Right kidney (tissue), 1 donor: ENCODE measurements around the gene ARHGEF16.

ENCODE experiments used
- DNase-seq: peaks from one replicate; pipeline ENCODE4 v3.0.0-alpha.2; 2016

ARHGEF16 gene

DNA sequence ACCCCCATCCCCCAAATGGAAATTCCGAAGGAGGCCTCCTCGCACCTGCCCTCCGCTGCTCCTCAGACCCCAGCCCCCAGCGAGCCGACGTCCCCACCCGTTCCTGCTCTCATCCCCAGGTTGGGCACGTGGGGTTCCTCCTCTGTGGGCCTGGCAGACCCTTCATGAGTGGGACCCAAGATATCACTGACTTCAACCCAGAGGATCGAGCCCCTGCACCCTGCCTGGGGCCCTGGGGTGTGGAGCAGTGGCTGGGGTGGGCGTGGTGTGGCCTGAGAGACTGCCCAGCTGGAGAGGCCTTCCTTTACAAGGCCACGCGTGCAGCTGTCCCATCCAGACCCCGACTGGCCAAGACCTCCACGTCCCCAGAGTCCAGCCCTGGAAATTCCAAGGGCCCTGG lies 17.6 kb upstream of the ARHGEF16 start:
- no peak for DNase-seq

DNA sequence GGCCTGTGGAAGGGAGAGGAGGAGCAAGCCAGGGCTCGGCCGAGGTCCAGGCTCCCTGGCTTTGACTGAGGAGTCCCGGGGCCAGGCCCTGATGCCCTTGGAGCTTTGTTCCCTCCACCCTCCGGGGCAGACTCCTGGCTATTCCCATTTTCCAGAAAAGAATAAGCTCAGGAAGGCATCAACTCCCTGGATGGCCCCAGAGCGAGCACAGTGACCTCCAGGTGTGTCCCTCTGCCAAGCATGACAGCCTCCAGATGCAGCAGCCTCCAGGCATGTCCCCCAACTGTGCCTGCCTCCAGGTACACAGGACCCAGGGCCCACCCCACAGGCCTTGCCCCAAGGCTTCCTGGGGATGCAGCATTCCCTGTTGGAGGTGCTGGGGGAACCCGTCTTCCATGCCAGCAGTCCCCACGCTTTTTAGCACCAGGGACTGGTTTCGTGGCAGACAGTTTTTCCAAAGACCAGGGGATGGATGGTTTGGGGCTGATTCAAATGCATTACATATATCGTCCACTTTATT lies 15.7 kb upstream of the ARHGEF16 start:
- no peak for DNase-seq

DNA sequence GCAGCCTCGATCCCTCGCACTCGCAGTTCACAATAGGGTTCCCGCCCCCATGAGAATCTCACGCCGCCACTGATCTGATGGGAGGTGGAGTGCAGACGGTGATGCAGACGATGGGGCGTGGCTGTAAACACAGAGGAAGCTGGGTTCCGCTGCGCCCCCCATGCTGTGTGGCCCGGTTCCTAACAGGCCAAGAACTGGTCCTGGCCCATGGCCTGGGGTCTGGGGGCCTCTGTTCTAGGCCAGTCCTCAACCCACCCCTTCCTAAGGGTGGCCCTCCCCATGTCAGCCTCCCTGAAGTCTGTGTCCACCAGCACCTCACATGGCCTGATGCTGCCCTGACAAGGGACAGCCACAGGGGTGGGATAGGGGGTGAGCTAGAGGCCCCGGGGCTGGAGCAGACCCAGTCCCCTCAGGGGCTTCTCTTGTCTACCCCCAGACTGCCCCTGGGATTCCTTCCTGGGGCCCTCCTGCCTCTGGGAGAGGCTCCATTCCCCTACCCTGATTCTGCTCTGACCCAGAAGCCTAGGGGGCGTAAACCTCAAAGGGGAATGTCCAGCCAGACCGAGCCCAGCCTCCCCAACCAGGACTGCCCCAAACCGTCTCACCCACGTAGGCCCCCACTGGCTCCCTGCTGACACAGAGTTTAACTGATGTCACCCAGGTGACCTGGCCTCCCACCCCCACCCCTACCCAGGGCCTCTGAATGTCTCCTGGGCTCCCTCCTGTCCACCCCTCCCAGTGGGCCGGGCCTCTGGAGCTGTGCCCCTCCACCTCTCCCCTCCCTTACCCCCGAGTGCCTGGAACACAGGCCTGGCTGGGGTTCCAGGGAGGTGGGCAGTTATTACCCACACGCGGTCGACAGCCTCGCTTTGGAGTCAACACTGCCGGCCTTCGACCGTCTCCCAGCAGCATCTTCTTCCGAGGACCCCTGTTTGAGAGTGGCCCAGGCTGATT lies 14.8 kb upstream of the ARHGEF16 start:
- DNase-seq, result no peak

DNA sequence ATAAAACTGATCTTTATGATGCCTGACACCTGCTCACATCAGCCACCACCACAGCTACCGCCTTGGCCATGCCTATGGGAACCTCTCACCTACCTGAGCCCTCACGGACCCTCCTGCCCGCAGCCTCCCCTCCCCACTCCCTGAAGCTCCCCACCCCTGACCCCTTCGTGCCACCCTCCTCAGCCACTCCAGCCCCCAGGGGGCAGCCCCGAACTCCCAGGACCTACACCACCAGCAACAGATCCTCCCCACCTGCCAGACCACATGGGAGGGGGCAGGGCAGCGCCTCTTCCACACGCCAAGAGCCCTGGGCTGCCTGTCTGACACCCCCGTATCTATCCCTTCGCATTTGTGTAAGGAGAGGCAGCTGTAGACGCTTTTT lies 14.2 kb upstream of the ARHGEF16 start:
- no peak for DNase-seq

DNA sequence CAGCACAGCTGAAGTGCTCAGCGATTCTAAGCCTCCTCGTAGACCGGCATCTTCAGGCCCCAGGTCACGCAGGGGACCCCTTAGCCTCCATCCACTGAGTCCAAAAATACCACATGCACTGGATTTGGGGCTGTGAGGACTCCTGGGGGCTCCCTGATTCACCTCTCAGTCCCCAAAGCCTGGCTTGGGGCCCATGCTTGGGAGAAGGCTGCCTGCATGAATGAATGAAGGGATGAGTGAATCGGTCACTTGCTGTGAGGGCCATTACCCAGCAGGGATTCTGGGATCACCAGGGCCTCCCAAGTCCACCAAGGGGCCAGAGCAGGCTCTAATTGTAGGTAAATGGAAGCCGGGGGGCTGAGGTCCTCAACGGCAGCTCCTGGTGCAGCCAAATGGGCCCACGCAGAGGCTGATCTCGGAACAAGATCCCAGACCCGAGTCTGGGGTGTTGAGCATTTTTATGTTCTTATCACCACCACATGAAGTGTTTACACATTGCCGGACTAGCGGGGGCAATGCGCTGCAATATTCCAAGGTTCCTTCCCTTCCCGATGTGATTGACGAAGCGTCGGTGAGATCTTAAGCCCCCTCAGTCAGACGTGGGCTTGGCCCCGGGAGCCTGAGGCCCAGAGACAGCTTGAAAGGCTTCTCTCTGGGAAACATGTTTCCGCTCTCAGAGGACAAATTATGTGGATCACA lies 13.6 kb upstream of the ARHGEF16 start:
- no peak for DNase-seq

DNA sequence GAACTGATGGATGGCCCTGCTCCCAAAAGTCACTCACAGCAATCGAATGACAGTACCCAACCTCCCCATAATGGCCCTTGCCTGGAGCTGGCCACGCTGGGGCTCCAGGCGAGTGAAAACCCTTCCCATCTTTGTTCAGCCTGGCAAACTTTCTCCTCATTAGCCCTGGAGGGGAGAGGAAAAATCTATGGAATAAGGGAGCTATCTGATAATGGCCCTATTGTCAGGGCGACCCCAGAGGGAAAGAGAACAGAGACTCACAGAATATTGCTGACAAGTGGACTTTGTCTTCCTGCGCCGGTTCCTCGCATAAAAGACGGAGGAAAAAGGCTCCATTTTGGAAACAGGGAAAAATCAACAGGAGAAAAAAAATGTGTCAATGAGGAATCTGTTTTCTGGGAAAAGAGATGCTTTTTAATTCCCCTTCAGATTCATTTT lies 13.0 kb upstream of the ARHGEF16 start:
- no peak for DNase-seq

DNA sequence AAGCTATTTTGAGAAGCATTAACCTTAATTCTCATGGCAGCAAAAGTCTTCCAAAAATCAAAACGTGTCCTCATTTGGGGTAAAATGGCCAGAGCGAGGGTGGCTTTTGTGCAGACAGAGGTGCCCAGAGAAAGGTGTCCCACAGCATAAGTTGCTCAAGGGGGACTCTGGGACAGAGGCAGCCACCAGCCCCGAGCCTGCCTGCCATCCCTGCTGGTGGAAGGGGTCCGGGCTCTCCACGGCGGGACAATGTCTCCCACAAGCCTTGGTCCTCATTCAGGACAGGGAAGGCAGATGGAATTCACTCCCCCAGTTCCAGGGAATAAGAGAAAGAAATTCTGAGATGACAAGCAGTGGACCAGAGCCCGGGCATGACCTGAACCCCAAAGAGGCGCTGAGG lies 12.6 kb upstream of the ARHGEF16 start:
- DNase-seq, result no peak

DNA sequence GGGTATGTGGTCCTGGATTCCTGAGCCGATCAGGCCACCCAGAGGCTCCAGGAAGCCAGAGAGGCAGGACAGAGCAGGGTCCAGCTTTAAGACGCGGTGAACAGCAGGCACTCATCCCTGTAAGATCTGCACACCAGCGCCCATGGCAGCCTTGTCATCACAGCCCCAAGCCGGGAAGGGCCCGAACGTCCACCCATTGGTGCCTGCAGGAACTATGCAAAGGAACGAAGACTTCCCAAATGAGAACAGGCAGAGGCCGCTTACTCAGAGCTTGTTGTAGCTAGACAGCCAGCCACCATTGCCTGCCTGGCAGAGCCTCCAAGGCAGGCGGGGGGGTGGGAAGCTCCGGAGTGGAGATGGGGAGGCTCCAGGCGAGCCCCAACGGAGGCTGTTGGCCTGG lies 12.1 kb upstream of the ARHGEF16 start:
- no peak for DNase-seq

DNA sequence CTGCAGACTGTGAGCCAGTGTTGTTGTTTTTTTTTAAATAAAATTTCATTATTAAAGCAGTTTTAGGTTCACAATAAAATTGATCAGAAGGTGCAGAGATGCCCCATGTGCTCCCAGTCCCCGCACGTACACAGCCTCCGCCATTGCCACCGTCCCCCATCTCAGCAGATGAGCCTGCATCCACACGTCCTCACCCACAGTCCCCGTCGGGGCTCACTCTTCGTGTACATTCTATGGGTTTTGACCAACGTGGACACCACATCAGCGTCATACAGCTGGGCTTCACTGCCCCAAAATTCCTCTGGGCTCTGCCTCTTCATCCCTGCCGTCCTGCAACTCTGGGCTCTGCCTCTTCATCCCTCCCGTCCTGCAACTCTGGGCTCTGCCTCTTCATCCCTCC lies 11.6 kb upstream of the ARHGEF16 start:
- no peak for DNase-seq

DNA sequence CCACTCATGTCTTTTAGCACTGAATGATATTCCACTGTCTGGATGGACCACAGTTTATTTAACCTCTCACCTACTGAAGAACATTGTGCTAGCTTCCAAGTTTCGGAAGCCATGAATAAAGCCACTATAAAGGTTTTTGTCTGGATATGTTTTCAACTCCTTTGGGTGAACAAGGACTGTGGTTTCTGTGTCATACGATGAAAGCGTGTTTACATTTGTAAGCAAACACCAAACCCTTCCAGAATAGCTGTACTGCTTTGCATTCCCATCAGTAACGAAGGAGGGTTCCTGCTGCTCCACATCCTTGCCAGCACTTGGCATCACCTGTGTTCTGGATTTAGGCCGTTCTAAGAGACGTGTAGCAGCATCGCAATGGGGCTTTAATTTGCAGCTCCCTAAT lies 10.7 kb upstream of the ARHGEF16 start:
- DNase-seq, result no peak

DNA sequence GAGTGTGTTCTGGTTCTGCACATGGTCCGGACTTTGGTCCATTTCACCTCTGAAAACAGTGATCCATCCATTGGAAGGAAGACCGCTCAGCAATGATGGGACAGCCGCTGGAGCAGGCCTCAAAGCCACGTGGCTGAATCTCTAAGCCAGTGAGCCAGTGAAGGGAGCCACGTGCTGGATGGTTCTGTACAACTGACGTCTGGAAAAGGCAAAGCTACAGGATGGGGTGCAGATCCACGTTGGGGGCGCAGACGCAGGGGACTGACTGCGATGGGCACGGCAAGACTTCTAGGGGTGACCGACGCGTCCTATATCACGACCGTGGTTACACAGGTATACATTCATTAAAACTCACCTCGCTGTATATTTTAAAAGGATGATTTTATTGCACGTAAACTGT lies 10.2 kb upstream of the ARHGEF16 start:
- DNase-seq, result no peak

DNA sequence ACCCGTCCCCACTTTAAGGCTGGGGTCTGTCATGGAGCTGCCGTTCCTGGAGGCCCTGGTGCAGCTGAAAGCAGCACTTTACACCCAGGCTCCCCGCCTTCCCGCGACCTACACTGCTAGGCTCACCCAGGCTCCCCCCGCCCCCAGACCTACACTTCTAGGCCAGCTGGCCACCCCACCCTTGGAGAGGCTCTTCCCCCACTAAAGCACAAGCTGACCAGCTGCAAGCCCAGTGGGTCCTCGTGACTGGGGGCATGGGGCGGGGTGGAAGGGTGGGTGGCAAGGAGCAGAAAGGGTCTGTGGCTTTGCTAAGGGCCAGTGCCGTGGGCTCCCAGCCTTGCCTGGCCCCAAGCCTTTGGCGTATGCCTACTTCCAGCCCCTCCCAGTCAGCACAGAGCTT lies 9.7 kb upstream of the ARHGEF16 start:
- no peak for DNase-seq

DNA sequence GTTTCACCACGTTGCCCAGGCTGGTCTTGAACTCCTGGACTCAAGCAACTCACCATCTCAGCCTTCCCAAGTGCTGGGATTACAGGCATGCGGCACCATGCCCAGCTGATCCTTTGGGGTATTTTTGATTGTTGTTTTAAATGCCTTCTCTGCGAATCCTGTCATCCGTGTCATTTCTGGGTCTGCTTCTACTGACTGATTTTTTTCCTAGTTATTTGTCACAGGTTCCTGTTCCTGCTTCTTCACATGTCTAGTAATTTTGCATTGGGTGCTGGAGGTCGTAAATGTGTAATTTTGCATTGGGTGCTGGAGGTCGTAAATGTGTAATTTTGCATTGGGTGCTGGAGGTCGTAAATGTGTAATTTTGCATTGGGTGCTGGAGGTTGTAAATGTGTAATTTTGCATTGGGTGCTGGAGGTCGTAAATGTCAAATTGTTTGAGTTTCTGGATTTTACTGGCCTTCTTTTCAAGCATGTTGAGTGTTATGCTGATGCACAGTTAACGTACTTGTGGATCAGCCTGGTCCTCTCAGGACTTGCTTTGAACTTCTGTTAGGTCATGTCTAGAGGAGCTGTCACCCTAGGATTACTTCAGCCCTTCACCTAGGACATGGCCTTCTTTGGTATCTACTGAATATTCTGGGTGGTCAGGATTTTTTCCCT lies 4.1 kb upstream of the ARHGEF16 start:
- DNase-seq, result no peak

DNA sequence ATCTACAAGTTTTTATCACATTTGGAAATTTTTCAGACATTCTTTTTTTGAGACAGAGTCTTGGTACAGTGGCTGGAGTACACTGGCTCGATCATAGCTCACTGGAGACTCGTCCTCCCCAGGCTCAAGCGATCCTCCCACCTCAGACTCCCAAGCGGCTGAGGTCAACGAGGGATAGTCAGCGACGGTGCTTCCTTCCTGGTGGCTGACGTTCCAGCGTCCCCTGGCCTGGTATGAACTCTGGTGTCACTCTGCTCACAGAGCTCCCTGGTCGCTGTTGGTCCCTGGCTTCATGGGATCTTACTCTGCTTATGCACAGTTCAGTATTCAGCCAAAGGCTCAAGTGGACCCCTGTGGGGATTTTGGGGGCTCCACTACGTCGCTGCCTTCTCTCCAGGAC lies 3.5 kb upstream of the ARHGEF16 start:
- no peak for DNase-seq

DNA sequence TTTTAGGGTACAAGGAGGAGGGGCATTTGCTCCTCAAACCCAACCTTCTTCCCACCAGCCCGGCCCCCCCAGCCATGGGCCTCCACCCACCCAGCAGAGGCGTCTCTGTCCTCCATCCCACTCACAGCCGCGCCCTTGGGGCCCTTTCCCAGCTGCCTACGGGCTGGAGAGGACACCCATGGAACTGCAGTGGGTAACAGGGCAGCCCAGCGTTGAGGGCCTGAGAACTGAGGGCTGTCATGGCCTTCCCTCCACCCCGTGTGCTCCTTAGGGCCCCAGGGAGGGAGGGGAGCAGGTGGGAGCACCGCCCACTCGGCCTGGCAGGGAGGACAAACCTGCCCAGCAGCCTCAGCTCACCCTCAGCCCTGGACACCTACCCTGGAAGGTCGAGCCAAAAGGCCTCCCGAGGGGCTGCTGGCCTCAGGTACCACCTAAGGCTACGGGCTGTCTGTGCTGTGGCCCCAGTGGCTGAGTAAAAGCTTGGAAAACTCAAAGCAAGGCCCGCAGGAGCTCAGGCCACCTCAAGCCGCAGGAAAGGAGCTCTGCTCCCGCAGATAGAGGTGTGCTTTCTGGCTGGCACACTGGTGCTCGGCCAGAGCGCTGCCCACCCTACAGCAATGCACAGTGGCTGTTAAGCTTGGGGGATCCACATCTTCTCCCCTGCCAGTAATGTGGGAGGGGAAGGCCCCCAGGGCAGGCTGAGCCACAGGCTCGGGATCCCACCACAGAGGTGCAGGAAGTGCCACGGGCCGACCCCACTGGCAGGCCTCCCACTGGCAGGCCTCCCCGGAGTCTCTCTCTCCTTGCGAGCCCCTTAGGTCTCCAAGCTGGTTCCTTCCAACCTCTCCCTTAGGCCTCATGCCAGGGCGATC lies 2.2 kb upstream of the ARHGEF16 start:
- no peak for DNase-seq

DNA sequence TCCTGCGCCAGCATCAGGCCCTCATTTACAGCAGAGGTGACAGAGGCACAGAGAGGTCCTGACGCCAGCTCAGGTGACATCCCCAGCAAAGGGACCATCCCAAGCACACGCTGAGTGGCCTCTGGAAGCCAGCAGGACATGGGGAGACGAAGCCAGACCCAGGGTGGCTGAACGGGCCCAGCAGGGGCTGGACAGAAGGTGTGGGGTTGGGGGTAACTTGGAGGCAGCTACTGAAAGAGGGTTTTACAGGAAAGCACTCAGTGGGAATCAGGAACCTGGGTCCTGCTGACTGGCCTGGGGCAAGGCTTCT lies 1.6 kb upstream of the ARHGEF16 start:
- no peak for DNase-seq

DNA sequence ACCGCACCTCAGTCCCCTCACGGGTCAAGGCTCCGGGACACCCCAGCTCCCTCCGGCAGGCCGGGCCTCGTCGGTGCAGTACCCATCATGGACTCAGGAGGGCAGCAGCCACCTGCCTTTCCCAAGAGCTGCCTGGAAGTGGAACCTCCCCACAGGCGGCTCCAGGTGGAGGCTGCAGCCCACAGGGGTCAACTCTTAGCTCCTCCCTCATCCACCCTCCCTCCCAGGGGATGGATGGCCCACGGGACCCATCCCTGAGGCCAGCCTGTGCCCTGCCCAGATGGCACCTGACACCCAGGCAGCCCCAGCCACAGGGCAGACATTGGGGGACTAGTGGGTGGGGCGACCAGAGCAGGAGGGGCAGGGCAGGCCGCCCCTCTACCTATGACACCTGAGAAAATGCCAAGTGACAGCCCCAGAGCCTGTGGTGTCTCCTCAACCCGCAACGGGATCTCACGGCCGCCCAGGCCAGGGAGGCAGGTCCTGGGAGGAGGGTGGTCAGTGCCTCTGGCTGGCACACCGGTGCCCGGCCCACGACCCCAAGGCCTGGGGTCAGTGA lies 1.2 kb upstream of the ARHGEF16 start:
- peak; percentile 76 for DNase-seq

DNA sequence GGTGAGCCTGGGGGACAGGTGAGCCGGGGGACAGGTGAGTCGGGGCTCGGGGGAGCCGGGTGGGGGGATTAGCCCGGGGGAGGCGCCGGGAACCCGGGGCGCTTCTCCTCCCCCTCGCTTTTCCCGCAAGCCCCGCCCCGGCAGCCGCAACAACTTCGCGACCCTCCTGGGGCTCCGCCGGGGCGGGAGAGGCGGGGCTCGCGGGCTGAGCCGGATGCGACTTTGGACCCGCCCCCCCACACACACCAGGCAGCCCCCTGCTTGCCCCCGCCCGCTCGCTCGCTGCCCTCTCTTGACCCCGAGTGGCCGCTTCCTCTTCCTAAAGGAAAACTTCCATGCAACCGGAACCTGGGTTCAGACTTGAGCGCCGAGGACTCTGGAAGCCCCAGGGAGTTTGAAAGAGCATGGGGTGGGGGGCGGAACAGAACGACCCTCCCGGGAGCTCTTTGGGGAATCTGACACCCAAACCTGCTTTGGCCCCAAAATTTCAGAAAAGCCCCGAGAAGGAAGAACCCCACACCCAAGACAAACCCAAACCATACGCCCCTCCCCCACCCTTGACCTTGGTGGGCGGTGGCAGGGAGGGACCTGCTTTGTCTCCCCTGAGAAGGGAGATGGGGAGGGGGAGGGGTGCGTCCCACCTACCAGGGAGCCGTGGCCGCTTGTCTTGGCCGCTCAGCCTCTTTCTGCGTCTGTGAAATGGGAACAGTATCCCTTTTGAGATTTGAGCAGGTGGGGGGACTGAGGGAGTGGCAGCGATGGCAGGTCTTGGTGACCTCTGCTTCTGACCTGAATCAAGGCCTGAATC lies 550 bp downstream of the ARHGEF16 start:
- no peak for DNase-seq

DNA sequence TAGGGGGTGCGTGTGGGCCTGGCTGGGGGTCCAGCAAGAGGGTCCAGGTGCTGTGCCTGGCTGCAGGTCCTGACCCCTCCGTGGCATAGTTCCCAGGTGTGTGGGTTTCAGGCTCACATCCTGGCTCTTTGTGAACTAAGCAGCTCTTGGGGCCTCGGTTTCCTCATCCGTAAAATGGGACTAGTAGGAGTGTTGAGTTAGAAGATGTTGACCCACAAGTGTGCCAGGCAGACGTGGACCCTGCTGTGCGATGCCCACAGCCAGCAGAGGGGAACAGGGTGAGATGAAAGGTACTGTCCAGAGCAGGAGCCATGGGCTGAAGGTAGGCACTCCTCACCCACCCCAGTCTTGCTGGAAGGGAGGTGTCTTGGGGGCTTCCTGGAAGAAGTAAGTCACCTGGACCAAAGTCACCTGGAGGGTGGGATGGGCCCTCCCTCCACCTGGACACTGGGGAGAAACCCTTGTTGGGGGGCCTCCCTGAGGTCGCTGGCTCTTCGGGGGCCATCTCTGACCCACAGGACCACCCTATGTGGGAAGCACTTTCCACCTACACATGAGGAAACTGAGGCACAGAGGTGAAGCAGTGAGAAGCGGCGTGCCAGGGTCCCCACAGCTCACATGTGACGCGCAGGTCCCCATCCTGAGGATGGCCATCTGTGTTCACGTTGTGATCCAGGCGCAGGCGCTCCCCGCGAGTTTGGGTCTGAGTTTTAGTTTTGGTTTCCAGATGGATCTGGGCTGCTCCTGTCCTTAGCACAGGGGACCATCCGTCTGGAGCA lies 1.4 kb downstream of the ARHGEF16 start:
- DNase-seq, result no peak

DNA sequence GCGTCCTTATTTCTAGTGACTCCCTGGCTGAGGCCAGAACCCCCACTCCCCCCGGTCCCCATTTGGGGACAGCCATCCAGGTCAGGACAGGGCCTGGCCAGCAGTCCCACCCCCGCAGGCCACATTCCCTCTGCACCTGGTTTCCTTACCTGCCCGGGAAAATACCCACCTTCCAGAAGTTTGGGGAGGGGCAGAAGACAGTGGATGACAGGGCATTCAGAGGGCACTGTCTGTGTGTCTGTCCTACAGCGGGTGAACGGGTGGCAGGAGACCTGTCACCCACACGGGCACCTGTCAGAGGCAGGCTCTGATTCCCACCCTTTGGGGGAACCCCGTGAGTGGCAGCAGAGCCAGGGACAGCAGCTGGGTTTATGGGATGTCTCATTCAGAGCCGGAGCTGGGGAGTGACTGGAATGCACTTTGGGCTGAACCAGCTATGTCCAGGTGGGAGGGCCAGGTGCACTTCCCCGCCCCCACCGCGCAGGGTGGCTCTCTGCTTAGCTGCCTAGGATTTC lies 2.0 kb downstream of the ARHGEF16 start:
- DNase-seq, result no peak
